Activated CD4-positive, alpha-beta T cell treated with anti-CD3 and anti-CD28 coated beads, Interleukin-10, Interleukin-2, amounts not matched to agents 100 ng/mL and 50 ng/mL, durations not matched to agents 16 hours and 8 hours (primary cell): ENCODE results near the gene CYFIP2.

Source experiments
- DNase-seq: peaks from one replicate; pipeline ENCODE4 v3.0.0-alpha.2; 2020

Gene CYFIP2

DNA sequence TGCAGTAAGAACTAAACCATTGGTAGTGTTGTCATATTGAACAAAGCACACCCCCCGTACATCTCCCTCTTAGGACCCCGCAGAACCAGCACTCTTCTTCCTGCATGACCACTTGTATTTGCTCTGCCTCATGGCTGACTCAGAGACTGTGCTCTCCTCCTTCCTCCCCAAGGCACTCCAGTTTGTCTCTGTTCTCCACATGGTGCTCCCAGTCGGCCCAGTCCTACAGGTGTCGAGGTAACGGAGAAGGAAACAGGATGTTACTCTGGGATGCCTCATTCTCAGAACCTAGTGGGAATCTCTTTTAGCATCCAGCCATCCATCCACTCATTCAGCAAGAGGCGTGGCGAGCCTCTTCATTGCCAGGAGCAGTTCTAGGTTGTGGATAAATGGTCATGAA, 97.1 kb downstream of the CYFIP2 start:
- DNase-seq: no peak

DNA sequence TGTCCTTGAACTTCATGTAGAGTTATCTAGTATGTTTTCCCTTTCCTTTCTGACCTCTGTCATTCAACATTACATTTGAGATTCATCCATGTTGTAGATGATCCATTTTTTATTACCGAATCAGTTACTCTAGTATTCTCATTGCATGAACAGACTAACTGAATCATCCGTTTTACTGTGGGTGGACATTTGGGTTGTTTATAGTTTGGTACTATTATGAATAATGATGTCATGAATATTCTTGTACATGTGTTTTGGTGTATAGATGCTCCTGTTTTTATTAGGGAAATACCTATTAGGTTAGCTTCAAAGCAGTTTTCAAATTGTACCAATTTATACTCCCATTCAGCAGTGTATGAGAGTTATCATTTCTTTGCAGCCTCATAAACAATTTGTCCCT, 99.8 kb downstream of the CYFIP2 start:
- no peak for DNase-seq

DNA sequence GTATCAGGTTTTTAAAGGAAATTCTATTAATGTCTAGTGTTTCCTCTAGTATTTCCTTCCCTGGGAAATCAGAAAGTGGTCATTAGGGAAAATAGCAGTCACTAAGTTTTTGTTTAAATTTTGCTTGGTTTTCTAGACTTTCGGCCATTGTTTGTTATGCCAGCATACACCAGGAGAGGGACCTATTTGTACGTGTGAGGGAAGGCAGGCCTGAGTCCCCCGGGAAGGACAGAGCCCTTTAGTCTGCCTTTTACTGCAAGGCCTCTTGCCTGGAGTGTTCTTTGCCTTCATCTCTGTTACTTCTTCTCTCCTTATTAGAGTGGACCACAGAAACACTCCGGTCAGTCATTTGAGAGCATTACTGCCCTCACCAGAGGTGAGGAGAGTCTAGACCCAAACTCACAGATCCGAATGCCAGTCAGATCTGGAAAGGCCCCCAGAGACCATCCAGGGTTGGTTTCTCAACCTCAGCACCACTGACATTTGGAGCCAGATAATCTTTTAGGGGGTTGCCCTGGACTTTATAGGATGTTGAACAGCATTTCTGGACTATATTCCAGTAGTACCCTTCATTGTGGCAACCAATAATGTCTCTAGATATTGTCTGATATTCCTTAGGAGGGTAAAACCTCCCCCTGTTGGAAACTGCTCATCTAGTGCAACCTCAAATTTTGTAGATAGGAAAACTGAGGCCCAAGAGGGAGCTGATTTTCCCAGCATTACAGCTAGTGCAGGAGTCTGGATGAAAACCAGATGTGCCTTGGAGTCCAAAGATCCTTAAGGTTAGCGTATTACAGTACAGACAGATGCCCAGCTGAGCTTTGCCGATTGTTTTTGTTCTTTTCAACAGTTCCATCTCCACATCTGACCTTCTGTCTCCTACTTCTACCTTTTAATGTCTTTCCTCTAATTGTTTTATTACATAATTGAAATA, 101.1 kb downstream of the CYFIP2 start:
- no peak for DNase-seq

DNA sequence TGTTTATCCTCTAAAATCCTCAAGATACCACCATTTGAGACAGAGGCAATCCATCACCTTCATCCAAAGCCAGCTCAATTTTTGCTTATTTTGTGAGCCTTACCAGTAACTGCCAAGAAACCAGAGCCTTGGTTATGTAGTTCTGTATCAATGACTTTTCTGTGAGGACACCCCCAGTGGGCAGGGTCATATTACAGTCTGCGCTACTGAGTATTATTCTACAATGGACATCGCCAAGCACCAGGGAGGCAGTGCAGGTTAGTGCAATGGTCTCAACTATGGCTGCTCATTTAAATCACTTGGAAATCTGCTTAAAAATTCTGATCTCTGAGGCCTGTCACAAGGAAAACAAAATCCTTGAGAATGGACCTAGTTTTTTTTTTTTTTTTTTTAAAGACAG, 103.6 kb downstream of the CYFIP2 start:
- DNase-seq: no peak

DNA sequence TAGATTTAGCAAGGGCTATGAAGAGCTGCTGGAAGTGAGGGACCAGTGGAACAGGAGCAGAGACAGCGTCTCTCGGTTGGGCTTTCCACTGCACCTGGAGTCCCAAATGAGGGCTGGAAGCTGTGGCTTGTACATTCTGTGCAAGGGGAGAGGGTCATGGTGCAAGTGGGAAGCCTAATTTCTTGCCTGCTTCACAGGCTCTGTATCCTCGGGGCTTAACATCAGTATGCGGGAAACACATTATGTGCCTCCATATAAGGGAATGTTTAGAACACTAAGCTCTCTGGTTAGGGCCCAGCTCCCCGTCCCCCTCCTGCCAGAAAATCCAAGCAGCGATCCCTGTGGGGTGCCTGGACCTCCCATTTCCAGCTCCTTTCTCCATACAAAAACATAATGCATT, 105.0 kb downstream of the CYFIP2 start:
- DNase-seq: no peak

DNA sequence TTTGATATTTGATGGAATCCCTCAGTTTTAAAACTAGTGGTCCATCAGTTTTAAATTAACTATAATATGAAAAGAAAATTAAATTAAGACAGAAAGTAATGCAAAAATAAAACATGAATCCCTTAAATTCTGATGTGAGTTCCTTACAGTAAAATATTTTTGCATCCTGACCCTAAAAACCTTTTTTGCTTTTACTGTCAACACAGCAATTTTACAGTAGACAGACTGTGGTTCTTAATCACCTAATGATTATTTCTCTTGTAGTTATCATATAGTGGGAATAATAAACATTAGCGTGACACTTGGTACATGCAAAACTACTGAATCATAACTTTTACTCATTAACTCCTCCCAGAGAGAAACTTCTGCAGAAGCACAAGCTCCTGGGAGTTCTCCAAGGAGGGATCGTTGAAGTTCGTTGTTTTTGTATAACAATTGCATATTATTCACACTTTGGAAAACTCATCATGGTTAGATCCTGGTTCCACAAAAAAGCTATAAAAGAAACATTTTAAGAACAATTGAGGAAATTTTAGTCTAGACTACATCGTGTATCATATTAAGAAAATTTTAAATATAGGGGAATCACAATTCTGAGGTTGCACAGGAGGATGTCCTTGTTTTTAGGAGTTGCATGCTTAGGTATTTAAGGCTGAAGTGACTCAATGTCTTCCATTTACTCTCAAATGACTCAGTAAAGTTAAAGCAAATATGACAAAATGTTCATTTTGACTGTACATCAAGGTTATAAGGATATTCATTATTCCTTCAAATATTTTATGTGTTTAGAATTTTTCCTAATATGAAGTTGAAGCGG, 105.9 kb downstream of the CYFIP2 start:
- DNase-seq: no peak

DNA sequence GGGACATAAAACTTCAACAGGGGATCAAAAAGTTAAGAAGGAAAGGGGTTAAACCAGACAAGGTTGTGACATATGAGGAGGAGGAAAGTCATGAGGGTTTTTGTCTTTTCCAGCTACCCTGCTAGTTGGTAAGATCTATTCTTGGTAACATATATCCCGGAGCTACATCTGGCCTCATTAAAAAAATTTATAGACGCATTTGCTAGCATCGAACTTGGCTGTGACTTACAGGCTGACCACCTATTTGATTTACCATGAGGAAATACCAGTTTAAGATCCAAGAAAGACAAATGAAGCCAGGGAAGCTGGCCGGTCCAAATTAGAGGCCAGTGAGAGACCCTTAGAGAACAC, 106.5 kb downstream of the CYFIP2 start:
- no peak for DNase-seq

DNA sequence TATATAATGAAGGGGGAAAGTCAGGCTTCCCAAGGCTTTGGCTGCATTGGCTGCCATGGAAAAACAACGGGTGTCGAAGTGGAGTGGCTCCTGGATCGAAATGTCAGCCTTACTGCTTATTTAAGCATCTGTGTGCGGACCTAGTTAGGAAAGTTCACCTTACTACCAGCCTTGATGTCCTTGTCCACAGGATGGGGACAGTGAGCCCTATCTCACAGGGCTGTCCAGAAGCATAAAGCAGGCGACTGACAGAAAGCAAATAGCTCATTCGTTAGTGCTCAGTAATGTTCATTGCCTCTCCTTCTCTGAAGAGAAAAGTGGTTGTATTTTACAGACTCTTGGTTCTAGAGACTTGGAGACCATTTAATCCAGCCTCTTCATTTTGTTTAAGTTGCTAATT, 112.6 kb downstream of the CYFIP2 start:
- DNase-seq: no peak

DNA sequence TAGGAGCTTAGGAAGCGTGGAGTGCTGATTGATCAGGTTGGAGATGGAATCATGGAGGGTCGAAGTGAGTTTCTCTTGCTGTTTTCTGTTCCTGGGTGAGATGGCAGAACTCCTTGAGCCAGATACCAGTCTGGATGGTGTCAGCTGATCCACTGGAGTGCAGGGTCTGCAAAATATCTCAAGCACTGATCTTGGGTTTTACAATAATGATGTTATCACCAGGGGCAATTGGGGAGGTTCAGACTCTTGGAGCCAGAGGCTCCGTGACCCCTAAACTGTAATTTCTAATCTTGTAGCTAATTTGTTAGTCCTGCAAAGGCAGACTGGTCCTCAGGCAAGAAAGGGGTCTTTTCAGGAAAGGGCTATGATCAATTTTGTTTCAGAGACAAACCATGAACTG, 114.1 kb downstream of the CYFIP2 start:
- DNase-seq: no peak

DNA sequence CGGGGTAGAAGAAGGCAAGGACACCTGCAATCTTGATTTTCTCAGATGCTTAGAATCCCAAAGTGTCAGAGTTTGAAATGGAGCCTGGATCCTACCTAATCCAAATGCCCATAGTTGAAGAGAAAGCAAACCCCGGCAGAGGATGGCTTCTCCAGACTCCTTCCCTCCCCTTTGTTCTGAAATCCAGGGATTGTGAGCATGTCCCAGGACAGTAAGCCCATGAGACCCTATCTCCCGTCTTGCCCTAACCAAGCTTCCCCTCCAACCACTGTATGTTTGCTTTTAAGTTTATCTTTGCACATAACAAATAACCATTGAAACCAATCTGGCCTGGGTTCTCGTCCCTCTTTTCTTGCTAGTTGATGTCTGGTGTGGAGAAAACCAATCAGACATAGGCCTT, 115.8 kb downstream of the CYFIP2 start:
- no peak for DNase-seq

DNA sequence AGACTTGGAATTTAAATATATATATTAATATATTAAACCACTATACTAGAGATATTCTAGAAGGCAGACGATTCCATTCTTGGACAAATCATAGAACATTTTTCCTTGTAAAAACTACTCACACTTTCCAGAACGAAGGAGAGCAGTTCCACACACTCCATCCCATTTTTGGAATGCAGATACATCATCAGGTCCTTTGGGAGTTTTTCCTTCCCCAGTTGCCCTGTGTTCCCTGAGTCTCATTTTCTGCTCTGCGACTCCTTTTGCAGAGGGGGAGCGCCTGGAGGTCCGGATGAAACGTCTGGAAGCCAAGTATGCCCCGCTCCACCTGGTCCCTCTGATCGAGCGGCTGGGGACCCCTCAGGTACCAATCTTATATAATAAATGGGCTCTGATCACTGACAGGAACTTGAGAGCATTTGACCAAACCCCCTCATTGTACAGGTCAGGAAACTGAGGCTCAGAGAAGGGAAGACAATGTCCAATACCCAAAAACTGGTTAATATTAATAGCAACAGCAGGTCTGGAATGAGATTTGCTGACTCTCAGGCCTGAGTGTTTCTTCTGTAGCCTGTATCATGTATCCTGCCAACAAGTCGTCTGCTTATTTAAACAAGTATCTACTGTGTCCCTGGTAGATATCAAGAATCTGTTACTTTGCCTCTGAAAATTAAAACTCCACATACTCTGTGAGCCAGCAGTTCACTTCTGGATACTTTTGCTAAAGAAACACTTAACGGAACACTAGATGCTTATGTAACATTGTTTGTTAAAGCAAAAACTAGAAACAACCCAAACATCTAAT, 117.3 kb downstream of the CYFIP2 start:
- DNase-seq: no peak

DNA sequence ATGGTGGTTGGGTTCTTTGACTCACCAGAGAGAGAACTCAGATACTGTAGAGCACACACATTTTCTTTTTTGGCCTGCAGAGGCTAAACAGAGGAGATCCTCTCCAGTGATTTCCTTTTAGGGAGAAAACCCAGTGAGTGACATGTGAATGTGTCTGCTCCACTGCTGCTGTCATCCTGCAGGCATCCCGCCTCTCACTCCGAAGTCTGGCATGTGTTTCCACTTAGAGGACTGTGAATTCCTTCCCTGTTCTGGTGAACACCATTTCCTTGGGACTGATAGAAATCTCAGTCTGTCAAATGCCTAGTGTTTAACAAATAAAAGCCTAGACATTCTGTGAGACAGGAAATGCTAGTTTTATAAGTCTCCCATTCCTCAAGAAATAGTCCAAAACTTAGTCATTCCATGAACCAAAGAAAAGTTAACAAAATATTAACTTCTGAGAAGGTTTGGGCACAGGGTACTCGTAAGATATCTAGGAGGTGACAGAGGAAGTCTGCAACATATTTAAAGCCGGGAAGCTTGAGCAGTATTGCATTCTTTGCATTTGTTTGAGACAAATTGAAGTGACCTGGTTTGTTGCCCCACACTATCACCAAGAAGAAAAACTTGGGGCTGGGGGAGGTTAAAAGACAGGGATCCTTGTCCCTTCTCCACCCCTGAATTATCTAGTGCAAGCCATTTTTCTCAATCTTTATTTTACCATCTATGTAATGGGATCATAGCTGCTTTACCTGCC, 119.2 kb downstream of the CYFIP2 start:
- DNase-seq: no peak

DNA sequence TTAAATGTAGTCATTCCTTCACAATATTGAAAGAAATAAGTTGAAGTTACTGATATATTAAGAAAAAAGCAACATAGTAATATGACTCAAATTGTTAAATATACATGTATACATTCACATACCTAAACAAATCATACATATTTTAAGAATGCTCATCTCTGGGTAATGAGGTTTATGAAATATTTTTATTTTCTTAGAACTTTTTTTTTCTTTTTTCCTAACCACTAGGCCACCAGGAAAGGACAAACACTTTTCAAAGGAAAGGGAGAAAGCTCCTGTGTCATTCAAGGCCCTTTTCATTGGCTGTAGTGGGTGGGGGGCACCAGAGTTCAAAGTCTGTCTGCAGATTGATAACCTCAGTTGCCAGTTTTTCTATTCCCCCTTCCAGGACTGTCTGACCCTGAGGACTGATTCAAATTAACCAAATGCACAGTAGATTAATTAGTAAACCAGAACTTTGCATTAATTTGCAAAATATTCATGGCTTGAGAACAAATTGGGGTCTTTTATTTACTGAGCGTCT, 121.2 kb downstream of the CYFIP2 start:
- DNase-seq: no peak

DNA sequence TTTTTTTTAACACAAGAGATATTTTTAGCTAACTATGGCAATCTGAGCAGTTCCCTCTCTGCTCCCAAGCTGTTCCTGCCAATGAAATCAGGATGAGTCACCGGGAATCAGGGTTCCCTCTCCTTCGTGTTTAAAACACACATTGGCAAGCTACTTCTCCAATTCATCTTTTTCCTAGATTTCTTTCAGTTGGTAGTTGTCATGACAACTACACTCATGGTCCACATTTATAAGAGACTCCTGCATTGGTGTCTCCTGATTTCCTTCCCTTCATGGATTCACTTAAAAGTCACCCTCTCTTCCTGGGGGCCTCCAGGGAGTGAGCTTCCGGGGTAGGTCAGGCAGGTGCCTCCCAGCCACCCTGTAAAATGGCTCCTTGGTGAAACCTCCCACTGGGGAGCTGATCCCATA, 121.8 kb downstream of the CYFIP2 start:
- DNase-seq: no peak

DNA sequence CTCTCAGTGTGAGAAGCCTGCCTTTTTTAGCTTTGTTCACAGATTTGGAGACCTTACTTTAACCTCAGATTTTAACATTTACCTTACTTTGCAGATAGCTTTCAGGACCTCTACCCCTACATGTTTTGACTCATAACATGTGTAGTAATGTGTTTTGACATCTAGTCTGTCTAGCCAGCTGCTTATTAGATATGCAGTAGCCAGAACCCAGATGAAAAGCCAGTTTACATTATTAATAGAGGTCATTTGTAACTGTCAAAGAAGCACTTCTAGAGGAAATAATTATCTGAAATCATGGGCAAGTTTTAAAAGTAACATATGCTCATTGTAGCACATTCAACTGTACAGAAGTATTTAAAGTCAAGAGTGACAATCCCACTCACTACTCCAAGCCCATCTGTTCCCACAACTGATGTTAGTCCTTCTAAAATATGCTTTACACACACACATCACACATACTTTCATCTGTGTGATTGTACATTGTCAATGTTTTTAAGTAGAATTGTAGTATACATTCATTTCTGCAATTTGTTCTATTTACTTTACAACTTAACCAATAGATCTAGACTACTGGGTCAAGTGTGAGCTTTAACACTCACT, 122.3 kb downstream of the CYFIP2 start:
- DNase-seq: no peak

DNA sequence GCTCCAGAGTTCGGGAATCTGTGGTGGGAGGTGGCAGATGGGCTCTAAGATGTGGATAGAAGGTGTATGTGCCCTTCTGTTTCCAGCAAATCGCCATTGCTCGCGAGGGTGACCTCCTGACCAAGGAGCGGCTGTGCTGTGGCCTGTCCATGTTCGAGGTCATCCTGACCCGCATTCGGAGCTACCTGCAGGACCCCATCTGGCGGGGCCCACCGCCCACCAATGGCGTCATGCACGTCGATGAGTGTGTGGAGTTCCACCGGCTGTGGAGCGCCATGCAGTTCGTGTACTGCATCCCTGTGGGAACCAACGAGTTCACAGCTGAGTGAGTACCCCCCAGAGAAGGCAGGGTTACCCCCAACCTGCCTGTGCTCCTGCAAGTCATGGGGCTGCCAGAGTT, 123.2 kb downstream of the CYFIP2 start:
- no peak for DNase-seq

DNA sequence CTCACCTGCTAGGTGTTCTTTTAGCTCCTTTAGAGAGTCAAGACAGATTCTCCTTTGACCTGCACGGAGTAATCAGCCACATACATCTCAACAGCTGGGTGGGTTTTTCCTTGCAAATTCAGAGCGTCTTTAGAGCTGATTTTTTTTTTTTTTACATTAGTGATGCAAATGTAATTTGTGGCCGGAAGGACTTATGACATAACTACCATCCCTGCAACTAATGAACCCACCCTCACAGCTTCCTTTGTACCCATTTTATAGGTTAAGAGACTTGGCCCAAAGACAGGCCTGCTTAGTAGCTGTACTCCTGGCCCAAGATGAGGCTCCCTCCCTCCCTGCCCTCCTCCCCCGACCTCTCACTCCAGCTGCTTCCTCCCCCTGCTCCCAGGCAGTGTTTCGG, 124.2 kb downstream of the CYFIP2 start:
- DNase-seq: no peak

DNA sequence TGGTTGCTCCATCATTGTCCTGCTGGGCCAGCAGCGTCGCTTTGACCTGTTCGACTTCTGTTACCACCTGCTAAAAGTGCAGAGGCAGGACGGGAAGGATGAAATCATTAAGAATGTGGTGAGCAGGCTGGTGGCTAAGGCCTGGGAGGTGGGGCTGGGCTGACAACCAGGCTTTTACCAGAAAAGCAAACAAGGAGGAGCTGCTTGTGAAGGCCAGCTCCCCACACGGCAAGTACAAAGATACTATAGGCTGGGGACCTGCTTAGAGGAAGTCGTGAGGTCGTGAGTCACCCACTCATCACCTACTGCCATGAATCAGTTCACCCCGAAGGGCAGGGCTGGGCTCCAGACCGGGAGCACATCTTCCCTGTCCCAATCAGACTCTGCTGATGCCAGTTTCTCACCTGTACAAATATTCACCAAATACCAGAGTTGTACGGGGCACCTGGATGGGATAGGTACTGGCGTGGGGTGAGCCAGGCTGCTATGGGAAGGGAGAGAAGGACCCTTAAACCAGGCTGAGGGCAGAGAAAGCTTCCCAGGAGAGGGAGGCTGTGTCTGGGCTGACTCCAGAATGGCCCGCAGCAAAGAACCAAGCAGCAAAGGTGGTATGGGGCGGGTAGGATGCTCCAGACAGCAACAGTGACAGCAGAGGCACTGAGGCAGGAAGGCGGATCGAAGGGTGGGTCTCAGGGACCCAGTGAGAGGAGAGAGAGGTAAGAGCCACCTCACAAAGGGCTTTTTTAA, 124.8 kb downstream of the CYFIP2 start:
- DNase-seq: peak; percentile 90

DNA sequence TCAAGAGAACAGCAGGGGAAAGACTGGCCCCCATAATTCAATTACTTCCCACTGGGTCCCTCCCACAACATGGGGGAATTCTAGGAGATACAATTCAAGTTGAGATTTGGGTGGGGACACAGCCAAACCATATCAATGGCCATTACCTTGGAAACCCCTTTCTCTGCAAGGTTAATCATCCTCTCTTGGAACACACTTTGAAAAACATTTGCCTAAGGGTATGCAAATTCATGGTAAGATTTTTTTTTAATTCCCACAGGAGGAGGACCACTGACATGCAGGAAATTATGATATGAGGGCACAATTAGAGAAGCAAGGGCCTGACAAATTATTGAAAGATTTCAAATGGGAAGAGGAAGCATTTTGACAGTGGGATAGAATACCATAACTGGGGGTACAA, 132.4 kb downstream of the CYFIP2 start:
- no peak for DNase-seq

DNA sequence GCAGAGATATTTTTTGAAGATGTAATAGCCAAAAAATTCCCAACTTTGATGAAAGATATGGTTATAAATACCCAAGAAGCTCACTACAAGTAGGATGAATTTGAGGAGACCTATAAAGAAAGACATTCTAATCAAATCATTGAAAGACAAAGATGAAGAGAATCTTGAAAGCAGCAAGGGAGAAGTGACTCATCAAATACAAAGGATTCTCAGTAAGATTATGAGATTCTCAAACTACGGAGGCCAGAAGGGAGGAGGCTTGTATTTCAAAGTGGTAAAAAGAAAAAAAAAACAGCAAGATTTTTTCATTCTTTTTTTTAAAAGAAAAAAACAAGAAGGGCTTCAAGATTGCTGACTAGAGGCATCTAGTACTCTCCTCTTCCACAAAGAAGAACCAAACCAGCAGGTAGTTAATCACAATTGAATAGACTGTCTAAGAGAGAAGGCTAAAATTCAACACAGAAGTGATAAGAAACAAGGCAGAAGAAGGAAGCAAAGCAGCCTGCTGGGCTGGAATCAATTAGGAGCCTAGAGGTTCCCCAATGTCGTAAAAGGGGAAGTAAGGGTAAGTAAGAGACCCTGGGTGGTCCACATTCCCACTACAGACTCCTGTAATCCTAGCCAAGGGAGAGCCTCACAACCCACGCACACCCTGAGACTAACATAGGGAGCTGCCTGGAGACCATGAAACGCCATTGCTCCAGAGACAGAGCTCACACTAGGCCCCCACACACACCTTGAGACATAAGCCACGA, 135.0 kb downstream of the CYFIP2 start:
- DNase-seq: peak; percentile 17
